HG03354 (cell line): Measurements from ENCODE around the gene C11orf52.
A peak's percentile ranks its signal among the peaks of the same experiment; 100 is the strongest.
"Not testable (repeated sequence)": the region's sequence is repeated elsewhere in the genome, so short reads cannot be mapped to it uniquely, and the experiment has no call there.

Experiments
- ATAC-seq: cut with Tn5 transposase; IDR thresholded peaks from one replicate; pipeline ENCODE4 v1.9.1; 2021; ENCODE audit warnings: mild to moderate bottlenecking; ENCODE audit not compliant: unreplicated experiment, poor library complexity, severe bottlenecking

The C11orf52 gene

GRCh38 chr11:111911563-111912401, 6.9 kb upstream of the C11orf52 start, which contains the start of gene CRYAB:
Gene CRYAB (minus strand): TSS chr11:111911770. CDS start chr11:111911724, 46 bp downstream.
- ATAC-seq: no peak

GRCh38 chr11:111912535-111912934, 6.2 kb upstream of the C11orf52 start, which contains the start of gene HSPB2:
Gene HSPB2 (plus strand): TSS chr11:111912734. CDS start chr11:111912830, 96 bp downstream.
- ATAC-seq: no peak

- ATAC-seq: no peak
Observed at GRCh38 chr11:111913031-111913861, 5.5 kb upstream of the C11orf52 start.

- no peak for ATAC-seq
Observed at GRCh38 chr11:111913997-111914396, 4.7 kb upstream of the C11orf52 start.

- no peak for ATAC-seq
Observed at GRCh38 chr11:111916768-111917167, 1.9 kb upstream of the C11orf52 start.

- ATAC-seq: no peak
Observed at GRCh38 chr11:111917312-111917711, 1.4 kb upstream of the C11orf52 start.

- no peak for ATAC-seq
Observed at GRCh38 chr11:111917788-111918187, 925 bp upstream of the C11orf52 start.

- ATAC-seq: no peak
Observed at GRCh38 chr11:111920908-111921307, 2.2 kb downstream of the C11orf52 start.

GRCh38 chr11:111921541-111922230, 3.0 kb downstream of the C11orf52 start:
- ATAC-seq: no peak

- no peak for ATAC-seq
Observed at GRCh38 chr11:111922803-111923202, 4.1 kb downstream of the C11orf52 start.

- ATAC-seq: no peak
Observed at GRCh38 chr11:111923351-111923788, 4.7 kb downstream of the C11orf52 start.

GRCh38 chr11:111923951-111924350, 5.2 kb downstream of the C11orf52 start:
- no peak for ATAC-seq

- no peak for ATAC-seq
Observed at GRCh38 chr11:111925953-111926352, 7.2 kb downstream of the C11orf52 start.

GRCh38 chr11:111926505-111927391, 8.0 kb downstream of the C11orf52 start:
- ATAC-seq: peak; percentile 89

- ATAC-seq: no peak
Observed at GRCh38 chr11:111930472-111930871, 11.8 kb downstream of the C11orf52 start.

GRCh38 chr11:111932611-111932950, 13.9 kb downstream of the C11orf52 start:
- ATAC-seq: no peak

- ATAC-seq: not testable (repeated sequence)
Observed at GRCh38 chr11:111933176-111933575, 14.5 kb downstream of the C11orf52 start.

- ATAC-seq: no peak
Observed at GRCh38 chr11:111933872-111934271, 15.2 kb downstream of the C11orf52 start.

- no peak for ATAC-seq
Observed at GRCh38 chr11:111934306-111934705, 15.6 kb downstream of the C11orf52 start.
